Lower leg skin (tissue), 3 donors: ENCODE measurements around the gene TFCP2.

Experiments used
- POLR2A ChIP-seq, 2 donors: fragments of 450-650 bp; IDR thresholded peaks; one replicate each; pipeline ENCODE4 v1.6.1; 2016 to 2017; ENCODE audit warnings: antibody characterized with exemption in 2 of 2, mild to moderate bottlenecking in 1 of 2, moderate library complexity in 1 of 2
- TF ChIP-seq, protein P1 (sequence below), 3 donors: fragments of 450-650 bp; IDR thresholded peaks; one replicate each; pipeline ENCODE4 v1.5.1; 2016; ENCODE audit warnings: antibody characterized with exemption in 3 of 3, mild to moderate bottlenecking in 3 of 3, moderate library complexity in 2 of 3

DNA sequence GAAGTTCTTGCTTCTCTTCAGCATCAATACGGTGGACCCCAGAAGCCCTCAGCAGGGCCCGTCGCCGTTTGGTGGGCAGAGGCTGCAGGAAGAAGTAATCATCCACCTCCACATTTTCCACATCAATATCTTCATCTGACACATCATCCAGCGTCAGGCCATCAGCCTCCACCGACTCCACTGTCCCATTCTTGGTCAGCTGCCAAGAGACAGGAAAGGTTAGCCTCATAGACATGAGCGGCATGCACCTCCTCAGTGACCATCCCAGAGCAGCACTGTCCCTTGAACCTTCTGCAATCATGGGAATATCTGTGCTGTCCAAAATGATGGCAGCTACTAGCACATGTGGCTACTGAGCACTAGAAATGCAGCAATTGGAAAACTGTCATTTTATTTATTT is 105.2 kb downstream of the TFCP2 start:
- TF ChIP-seq, protein P1, sequence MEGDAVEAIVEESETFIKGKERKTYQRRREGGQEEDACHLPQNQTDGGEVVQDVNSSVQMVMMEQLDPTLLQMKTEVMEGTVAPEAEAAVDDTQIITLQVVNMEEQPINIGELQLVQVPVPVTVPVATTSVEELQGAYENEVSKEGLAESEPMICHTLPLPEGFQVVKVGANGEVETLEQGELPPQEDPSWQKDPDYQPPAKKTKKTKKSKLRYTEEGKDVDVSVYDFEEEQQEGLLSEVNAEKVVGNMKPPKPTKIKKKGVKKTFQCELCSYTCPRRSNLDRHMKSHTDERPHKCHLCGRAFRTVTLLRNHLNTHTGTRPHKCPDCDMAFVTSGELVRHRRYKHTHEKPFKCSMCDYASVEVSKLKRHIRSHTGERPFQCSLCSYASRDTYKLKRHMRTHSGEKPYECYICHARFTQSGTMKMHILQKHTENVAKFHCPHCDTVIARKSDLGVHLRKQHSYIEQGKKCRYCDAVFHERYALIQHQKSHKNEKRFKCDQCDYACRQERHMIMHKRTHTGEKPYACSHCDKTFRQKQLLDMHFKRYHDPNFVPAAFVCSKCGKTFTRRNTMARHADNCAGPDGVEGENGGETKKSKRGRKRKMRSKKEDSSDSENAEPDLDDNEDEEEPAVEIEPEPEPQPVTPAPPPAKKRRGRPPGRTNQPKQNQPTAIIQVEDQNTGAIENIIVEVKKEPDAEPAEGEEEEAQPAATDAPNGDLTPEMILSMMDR (IDR thresholded peaks at IDR 0.05) = no peak
- TF ChIP-seq POLR2A (IDR thresholded peaks at IDR 0.05) = no peak
